Measurements from ENCODE around the gene PARD3. TPM values are rescaled to one million over a fixed set of nuclear protein-coding genes. Genes with fewer than 3 reads are reported as not detected.

Gene PARD3
- total RNA-seq, 4 donors from 2014 or later, result 98.9 to 122 (median 105) TPM

DNA sequence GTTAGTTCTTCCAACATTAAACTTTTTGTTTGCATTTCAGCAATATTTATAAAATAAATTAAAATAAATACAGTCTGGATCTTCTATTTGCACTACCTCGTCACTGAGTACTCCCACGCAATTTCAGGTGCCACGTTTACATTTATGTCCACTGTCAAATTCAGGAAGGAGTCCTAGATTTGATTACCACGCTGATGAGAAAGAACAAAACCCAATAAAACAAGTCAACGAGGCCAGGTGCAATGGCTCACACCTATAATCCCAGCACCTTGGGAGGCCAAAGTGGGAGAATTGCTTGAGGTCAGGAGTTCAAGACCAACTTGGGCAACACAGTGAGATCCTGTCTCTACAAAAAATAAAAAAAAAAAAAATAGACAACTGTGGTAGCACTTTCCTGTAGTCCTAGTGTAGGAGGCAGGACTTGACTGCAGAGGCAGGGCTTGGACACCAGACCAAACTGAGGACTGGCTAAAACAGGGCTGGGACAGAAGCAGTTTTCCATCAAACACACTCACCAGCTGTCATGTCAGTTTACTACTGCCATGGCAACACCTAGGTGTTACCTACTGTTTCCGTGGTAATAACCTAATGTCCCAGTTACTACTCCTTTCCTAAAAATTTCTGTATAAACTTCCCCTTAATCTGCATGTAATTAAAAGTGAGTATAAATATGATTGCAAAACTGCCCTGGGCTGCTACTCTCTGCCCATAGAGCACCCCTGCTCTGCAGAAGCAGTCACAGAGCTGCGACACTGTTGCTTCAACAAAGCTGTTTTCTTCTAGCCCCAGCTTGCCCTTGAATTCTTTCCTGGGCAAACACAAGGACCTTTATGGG is 341.7 kb downstream of the PARD3 start:
- DNase-seq (ENCODE audit: extremely low spot score), result no peak
- Histone ChIP-seq H3K36me3 (peaks cover 0 to 6% (median 0%) of the 10 kb centered on the region in 4 donors), H3K4me1 (peaks cover 0 to 20% (median 14%) of the 10 kb centered on the region in 4 donors), H3K4me3 (no peak overlapping the region), H3K27ac (replicated peaks in 1 of 4) (no peak overlapping the region), H3K9me3 (no peaks in the 10 kb centered on the region), H3K27me3 (no peaks in the 10 kb centered on the region)
- intact Hi-C loops (cut with DNase I), result no loop called here
- TF ChIP-seq POLR2A (IDR thresholded peaks at IDR 0.05; ENCODE audit: low read depth) (no peak), POLR2AphosphoS5 (IDR thresholded peaks at IDR 0.05) (no peak), EP300 (IDR thresholded peaks at IDR 0.05) (no peak)
- TF ChIP-seq, protein P1, sequence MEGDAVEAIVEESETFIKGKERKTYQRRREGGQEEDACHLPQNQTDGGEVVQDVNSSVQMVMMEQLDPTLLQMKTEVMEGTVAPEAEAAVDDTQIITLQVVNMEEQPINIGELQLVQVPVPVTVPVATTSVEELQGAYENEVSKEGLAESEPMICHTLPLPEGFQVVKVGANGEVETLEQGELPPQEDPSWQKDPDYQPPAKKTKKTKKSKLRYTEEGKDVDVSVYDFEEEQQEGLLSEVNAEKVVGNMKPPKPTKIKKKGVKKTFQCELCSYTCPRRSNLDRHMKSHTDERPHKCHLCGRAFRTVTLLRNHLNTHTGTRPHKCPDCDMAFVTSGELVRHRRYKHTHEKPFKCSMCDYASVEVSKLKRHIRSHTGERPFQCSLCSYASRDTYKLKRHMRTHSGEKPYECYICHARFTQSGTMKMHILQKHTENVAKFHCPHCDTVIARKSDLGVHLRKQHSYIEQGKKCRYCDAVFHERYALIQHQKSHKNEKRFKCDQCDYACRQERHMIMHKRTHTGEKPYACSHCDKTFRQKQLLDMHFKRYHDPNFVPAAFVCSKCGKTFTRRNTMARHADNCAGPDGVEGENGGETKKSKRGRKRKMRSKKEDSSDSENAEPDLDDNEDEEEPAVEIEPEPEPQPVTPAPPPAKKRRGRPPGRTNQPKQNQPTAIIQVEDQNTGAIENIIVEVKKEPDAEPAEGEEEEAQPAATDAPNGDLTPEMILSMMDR (IDR thresholded peaks at IDR 0.05), result no peak
- WGBS, result 84% methylated on average over 7 of the region's 7 CpGs

DNA sequence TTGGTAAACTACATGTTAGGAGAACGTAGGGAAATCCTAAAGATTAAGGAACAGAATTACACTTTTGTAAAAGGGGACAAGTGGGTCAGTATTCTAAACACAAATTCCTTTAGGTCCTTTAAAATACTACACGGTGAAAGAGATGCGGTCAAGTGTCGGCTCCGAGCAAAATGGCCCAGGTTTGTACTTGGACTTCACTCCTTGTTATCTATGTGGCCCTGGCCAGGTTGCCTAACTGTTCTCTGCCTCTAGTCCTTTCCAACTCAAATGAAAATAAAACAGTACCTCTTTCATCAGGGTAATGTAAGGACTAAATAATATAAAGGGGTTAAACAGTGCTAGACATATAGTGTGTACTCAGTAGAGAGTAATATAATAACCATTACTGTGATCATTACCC is 344.8 kb downstream of the PARD3 start:
- peaks cover 0 to 14% (median 0%) of the 10 kb centered on the region in 4 donors for H3K36me3 ChIP-seq
- intact Hi-C loops (cut with DNase I), result no loop called here
- whole genome bisulfite sequencing, result 91% methylated on average over 5 of the region's 5 CpGs
- H3K4me3 ChIP-seq, result no peak overlapping the region
- TF ChIP-seq POLR2AphosphoS5 (IDR thresholded peaks at IDR 0.05) (no peak), EP300 (IDR thresholded peaks at IDR 0.05) (no peak), POLR2A (IDR thresholded peaks at IDR 0.05; ENCODE audit: low read depth) (no peak)
- TF ChIP-seq, protein P1 (IDR thresholded peaks at IDR 0.05), result no peak
- H3K27me3 ChIP-seq, result no peaks in the 10 kb centered on the region
- no peaks in the 10 kb centered on the region for H3K9me3 ChIP-seq
- DNase-seq (ENCODE audit: extremely low spot score), result no peak
- H3K27ac ChIP-seq (replicated peaks in 1 of 4), result no peak overlapping the region
- peaks cover 0 to 20% (median 16%) of the 10 kb centered on the region in 4 donors for H3K4me1 ChIP-seq

DNA sequence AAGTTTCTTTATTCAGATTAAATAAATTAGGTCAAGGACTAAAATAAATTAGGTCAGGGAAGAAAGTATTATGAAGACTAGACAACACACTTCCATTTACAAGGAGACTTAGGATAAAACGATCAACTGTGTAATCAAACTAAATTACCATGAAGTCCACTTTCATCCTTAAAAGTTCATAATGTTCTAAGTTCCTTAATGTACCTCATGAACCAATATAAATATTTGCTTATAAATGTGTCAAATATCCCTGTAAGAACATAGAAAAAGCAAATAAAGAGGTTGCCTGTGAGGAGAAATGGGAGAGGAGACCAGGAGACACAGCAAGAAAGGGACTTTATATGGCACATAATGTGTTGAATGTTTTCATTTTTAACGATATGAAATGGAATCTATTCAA is 345.6 kb downstream of the PARD3 start:
- intact Hi-C loops (cut with DNase I), result no loop called here
- no peak for DNase-seq (ENCODE audit: extremely low spot score)
- Histone ChIP-seq H3K4me1 (peaks cover 0 to 19% (median 12%) of the 10 kb centered on the region in 4 donors), H3K9me3 (no peaks in the 10 kb centered on the region), H3K4me3 (no peak overlapping the region), H3K27ac (replicated peaks in 1 of 4) (no peak overlapping the region), H3K27me3 (no peaks in the 10 kb centered on the region), H3K36me3 (peaks cover 0 to 14% (median 0%) of the 10 kb centered on the region in 4 donors)
- TF ChIP-seq POLR2A (IDR thresholded peaks at IDR 0.05; ENCODE audit: low read depth), result no peak
- TF ChIP-seq POLR2AphosphoS5 (IDR thresholded peaks at IDR 0.05), result no peak
- TF ChIP-seq, protein P1 (IDR thresholded peaks at IDR 0.05), result no peak
- TF ChIP-seq EP300 (IDR thresholded peaks at IDR 0.05), result no peak
- WGBS, result 91% methylated on average over 2 of the region's 2 CpGs

DNA sequence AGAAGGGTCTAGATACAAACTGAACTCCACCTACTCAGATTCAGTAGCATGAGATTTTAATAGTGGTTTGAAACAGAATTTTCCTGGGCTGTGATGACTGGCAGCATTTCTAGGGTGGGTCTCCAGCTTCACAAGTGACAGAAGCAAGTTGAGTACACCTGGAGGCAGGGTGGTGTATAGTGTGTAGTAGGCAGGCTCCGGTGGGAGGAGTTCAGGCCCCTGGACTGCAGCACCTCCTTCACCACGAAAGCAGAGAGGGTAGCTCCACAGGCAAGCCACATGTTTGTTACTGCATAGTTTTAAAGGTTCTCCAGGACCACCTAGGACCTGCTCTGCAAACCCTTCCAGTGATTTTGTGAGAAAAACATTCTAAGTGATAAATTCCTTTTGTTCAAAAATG is 347.2 kb downstream of the PARD3 start:
- Histone ChIP-seq H3K27me3 (no peaks in the 10 kb centered on the region), H3K27ac (replicated peaks in 1 of 4) (no peak overlapping the region), H3K36me3 (peaks cover 0 to 14% (median 0%) of the 10 kb centered on the region in 4 donors), H3K4me1 (peaks cover 0 to 8% (median 0%) of the 10 kb centered on the region in 4 donors), H3K9me3 (no peaks in the 10 kb centered on the region), H3K4me3 (no peak overlapping the region)
- 96% methylated on average over 2 of the region's 2 CpGs for WGBS
- intact Hi-C loops (cut with DNase I), result no loop called here
- DNase-seq (ENCODE audit: extremely low spot score), result no peak
- TF ChIP-seq POLR2AphosphoS5 (IDR thresholded peaks at IDR 0.05) (no peak), POLR2A (IDR thresholded peaks at IDR 0.05; ENCODE audit: low read depth) (no peak), EP300 (IDR thresholded peaks at IDR 0.05) (no peak)
- TF ChIP-seq, protein P1 (IDR thresholded peaks at IDR 0.05), result no peak
